HL-60/S4 (cell line): ENCODE measurements around the gene TMEM92.
"Not testable (repeated sequence)": the region's sequence is repeated elsewhere in the genome, so short reads cannot be mapped to it uniquely, and the experiment has no call there.

ENCODE experiments used
- in situ Hi-C: fragments of 300-500 bp; cut with MboI; formaldehyde crosslinking; loops from 2 replicates; pipeline ENCODE4 v1.14.3; 2022; ENCODE audit warnings: low sequenced_read_pairs

The TMEM92 gene

DNA sequence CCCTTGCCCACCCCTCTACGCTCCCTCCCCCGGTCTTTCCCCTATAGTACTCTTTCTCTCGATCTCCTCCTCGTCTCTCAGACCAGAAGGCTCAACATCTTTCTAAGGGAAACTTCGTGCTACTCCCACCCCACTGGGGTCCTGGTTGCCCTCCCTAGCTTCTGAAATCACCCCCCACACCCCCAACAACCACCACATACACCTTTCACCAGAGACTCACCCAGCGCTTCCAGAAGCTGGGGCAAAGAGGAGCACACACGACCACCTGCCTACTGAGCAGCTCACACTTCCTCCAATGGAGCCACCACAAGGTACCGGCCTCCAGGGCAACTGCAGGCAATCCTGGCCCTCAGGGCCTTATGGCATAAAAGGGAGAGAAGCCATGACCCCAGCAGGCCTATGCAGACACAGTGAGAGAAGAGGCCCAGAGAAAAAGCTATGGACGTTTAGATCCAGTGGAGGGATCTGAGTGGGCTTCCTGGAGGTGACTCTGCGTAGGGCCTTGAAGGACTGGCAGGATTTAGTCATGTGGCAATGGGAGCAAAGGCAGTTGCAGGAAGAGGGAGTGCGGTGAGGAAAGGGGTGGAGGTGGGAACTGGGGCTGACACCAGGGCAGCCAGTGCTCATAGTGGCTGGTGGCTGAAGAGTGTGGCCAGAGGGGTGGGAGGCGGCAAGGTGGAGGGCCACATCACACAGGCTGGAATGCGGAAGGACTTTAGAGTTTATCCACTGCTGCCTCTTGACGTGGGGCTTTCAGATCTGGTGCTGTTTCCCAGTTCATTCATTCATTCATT, 12.1 kb upstream of the TMEM92 start:
- in situ Hi-C loops: no loop called here

DNA sequence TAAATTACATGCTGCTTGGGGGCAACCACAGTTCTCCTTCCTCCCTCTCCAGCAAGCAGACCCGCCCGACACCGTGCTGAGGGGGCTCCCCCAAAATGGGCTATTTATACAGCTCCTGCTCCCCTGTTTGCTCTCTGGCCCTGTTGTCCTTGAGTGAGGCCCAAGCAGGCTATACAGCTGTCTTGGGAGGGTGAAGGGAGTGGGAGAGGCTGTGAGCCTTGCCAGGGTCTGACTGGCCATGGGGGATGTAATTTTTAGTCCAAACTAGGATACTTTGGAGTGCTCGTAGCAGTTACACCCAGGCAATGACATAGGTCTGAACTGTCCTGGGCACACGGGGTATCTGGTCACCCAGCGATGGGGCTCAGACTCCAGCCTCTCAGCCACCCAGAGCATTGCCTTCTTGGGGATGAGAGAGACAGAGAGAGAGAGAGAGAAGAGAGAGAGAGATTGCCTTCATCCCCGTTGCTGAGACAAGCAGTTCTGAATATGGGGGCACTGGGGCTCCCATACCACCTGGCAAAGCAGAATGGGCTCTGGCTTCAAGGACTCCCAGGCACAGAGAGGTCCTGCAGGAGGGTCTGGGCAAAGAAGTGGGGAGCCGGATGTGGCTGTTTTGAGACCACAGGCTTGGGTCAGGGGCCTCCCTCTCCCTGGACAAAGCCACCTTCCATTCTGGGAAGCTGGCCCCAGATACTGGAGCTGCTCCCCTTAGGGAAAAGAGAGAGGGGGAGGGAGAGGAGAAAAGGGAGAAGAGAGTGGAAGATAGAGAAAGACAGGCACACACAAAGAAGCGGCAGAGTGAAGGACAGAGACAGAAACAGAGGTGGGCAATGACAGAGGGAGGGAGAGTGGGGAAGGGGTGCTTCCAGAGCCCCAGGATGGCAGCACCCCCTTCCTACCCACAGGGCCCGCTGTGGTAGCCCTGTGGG, 10.7 kb upstream of the TMEM92 start:
- in situ Hi-C loops: no loop called here

DNA sequence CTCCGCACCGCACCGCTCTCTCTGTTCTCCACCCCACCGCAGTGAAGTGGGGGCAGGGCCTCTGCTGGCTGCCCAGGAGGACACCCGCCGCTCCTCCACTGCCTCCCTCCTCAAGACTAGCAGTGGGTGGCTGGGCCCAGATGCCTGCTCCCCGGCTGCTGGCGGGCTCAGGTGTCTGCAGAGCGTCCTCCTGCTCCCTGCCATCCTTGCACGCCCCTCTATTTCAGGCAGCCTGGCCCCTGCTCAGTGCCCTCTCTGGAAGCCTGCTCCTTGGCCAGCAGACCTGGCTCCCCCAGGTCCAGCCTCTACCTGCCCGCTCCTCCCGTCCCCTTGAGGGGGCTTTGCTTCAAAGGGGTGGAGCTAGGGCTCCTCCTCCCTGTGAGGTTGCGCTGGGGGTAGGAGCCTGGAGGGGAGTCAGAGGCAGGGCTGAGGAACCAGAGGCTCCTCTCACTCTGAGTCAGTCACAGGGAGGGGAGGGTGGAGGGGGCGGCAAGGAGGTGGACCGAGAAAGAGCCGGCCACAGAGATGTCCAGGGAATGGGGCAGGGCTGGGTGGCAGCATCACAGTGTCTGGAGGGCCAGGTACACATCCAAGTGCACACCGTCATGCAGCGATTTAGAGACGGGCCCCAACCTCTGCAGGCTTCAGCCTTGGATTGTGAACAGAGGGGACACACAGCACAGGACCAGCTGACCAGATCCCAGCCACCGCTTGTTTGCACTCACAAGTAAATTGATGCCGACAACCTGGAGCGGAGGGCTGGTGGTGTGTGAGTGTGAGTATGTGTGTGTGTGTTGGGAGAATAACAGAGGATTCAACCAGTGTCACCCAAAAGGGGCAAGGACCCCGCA, 9.8 kb upstream of the TMEM92 start:
- in situ Hi-C loops: no loop called here

DNA sequence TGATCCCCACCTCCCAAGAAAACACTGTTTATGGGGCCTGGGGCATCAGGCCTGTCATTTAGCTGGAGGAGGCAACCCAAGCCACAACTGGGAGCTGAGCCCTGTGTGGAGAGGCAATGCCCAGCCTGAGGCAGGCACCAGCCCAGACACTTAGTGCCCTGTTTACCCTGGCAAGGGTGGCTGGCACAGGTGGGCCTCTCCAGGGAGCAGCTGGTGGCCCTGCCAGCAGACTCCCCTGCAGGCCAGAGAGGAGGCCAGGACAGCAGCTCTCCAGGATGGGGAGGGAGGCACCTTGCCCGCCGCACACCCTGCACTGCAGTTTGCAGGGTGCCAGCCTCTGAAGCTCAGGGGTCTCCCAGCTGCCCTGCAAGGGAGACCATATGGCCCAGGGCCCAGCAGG, 9.1 kb upstream of the TMEM92 start:
- in situ Hi-C loops: no loop called here

DNA sequence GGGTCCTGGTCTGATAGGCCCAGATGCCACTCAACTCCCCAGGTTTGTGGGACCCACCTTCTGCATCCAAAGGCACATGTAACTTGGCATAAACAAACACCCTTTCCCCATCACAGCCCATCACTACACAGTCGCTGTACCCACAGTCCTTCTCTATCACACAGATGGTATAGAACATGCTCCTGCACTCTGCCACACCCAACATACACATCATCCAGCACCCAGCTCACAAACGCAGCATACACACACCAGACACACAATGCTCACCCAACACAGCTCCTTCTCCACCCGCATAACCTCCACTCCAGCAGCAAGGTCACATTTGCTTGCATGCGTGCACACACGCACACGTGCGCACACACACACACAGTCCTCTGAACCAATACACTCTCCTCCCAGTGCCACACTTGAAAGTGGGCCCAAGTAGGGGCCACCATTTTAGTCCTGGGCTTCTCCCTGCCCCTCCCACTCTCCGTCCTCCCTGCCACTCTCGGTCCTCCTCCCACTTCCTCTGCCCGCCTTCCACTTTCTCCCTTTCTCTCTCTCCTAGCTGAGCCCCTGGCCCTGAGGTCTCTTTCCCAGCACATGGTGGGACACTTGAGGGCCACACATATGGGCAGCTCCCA, 8.5 kb upstream of the TMEM92 start:
- in situ Hi-C loops: no loop called here

DNA sequence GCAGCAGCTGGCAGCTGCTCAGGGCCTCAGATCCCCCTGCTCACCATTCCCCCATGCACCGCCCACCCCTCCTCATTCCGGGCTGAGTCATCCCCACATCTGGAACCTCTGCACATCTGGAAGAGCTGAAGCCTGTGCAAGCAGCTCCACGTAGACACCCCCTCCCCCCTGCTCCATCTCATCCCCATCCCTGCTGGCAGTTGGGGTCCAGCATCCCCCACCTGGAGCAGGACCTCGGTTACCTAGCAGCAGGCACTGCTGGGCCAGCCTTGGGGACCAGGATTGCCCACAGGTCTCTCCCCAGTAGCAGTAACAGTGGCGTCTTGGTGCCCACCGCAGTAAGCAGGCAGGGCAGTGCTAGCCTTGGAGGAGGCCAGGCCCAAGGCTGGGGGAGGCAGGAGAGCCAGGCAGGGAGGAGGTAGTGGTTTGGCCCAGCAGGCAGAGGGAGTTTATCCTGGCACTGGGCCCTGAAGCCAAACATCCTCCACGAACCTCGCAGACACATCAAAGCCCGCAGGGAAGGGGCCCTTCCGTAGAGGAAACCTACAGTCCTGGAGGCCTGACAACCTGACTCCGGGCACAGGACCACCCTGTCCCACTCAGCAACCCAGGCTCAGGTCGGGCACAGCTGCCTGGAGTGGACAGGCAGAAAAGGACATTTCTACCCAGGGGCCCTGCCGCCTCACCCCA, 7.7 kb upstream of the TMEM92 start:
- in situ Hi-C loops: no loop called here

DNA sequence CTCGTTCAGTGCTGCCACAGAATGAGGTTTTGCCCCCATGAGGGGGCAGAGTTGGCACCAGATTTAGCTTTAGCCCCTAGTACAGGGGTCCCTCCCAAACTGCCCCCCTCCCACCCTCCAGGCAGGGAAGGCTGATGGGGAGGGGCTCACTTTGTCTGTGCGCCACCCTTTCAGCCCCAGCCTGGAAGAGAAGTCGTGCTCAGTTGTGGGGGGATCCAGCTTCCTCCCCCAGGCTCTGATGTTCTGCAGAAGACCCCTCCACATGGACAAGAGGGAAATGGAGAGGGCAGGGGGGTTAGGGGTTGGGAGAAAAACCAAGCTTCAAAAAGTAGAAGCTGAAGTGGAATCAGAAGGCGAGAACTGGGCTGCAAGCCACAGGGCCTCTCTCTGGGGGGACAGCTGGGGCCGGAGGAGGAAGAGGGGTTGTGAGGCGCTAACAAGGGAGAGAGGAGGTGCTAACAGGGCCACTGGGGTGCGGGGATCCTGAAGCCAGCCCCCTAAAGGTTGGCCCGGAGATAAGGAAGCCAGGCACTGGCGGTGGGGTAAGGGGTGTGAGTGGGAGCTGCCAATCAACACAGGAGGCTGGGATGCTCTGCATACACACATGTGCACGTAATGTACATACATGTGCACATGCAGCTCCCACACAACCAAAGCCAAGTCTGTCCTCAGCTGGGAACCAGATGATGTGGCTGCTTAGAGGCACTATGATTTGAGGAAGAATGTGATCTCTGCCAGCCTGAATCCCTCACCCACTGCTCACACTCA, 7.0 kb upstream of the TMEM92 start:
- in situ Hi-C loops: no loop called here

DNA sequence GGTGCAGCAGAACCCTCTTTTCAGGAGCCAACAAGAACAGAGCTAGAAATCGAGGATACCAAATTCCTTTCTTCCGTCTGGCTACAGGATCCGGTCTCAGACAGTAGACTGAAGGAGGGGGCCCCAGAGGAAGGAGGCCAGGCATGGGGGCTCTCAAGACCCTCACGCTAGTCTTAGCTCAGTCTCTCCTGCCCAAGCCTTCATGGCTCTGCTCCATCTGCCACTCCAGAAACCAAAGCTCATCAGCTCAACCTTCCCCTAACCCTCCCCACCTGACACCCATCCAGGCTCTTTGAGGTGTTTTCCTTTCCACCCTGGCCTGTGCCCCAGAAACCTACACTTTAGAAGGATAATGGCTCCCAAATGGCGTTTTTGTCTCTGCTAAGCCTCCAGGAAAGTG, 6.2 kb upstream of the TMEM92 start:
- in situ Hi-C loops: no loop called here

DNA sequence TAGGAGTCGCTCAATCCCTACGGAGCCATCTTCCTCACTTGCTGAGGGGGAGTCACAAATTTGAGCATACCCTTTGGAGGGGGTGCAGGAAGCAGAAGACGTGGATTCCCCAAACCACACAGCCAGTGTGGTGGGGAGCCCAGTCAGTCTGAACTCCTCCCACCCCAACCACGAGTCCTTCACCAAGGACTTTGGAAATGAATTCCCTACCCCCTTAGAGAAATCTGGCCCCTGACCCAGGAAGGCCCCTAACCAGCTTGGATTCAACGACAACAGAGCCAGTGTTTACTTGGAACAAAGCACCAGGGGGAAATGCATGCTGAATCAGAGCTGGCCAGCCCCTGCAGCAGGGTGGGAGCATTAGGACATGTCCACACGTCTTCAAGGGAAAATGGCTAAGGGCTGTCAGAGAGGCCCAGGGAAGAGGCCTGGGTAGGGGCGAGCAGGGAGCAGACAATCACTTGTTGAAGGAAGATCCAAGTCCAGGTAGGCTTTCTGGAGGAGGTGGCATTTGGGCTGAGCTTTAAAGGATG, 5.5 kb upstream of the TMEM92 start:
- in situ Hi-C loops: no loop called here

DNA sequence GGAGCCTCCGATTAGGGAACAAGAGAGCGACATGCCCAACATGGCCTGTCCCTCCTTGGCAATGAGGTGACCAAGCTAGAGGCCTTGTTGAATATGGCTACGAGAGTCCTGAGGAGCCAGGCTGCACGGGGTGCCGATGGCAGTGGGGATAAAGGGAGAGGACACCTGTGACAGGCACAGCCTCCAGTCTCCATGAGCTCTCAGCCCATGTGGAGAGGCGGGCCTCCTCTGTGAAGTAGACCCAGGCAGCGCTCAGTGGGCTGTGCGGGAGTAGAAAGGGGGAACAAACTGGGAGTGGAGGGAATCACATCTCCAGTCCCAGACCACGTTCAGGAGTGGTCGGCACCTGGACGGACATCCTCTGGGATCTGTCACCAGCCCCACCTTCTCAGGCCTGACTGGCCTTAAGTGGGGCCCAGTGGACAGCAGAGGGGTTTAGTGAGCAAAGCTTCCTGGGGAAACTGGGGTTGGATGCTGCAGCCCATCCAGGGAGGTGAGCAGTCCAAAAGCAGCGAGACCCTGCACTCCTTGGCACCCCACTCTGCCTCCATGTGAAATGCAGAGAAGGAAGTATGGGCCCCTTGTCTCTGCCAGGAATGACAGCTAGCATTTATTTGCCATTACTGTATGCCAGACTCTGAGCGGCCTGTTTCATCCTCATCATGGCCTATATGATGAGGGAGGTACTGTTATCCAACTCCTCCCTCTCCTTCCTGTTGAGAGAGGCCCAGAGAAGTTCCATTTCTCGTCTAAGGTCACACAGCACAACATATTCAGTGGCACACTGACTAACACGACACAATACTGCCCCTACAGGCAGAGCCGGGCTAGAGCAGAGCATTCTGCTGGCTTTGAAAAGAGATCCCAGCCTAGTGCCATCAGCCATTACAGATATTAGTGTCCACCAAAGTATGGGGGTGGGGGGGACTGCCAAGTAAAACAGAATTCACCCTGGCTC, 4.5 kb upstream of the TMEM92 start:
- in situ Hi-C loops: no loop called here

DNA sequence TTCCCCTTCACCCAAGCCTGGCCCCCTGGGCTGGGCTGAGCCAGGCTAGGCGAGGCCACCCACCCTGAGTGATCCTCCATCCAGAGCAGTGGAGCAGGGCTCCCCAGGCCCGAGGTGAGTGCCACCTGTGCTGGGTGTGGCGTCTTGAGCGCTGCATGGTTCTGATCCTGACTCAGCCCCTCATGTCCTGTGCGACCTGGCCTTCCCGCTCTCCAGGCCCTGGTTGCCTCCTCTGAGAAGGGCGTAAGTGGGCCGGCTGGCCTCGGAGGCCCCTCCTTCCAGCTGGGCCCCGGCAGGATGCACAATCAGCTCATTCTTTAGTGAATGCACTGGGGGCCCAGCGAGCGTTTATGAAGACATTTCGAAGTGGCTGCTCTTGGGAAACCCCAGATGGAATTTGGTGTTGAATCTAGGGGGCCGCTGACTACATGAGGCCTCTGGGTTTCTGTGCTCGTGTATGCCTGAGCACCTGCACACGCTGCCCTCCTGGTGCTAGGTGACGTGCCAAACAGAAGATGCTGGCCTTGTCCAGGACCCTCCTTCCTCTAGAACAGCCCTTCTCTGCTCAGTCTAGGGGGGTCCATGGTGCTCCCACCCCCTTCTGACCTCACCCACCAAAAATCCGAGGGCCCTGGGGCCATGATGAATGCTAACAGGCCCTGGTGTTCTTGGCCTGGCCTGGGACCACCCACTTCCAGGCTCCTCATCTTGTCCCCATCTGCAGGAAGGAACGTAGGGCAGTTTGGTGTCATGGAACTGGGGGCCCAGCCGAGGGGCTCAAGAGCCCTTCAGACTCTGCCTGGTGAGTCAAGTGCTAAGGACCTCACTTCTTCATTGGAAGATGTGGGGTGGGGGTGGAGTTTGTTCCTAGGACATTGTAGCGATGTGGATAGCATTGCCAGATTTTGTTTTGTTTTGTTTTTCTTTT, 3.6 kb upstream of the TMEM92 start:
- in situ Hi-C loops: no loop called here

DNA sequence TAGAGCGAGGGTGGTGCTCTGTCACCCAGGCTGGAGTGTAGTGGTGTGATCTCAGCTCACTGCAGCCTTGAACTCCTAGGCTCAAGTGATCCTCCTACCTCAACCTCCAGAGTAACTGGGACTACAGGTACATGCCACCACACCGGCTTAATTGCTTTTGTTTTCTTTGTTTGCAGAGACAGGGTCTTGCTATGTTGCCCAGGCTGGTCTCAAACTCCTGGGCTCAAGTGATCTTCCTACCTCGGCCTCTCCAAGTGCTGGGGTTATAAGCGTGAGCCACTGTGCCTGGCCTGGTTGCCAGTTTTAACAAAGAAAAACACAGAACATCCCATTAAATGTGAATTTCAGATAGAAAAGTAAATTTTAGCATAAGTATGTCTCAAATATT, 2.9 kb upstream of the TMEM92 start:
- in situ Hi-C loops: not testable (repeated sequence)

DNA sequence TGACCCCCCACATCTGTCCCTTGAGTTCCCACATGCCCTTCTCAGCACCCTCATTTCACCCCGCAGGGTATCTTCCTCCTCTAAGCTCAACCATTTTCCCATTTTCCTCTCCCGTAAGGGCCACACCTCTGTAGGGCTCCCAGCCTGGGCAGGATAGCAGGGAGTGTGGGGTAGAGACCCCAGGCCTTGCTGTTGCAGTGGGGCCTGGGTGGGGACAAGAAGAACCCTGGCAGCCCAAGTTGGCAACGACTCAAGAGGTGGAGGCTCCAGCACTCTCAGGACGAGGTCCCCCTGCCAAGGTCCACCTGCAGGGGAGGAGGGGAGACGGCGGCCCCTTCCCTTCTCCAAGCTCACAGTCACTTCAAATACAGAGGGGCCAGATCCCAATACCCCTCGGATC, 2.0 kb upstream of the TMEM92 start:
- in situ Hi-C loops: no loop called here

DNA sequence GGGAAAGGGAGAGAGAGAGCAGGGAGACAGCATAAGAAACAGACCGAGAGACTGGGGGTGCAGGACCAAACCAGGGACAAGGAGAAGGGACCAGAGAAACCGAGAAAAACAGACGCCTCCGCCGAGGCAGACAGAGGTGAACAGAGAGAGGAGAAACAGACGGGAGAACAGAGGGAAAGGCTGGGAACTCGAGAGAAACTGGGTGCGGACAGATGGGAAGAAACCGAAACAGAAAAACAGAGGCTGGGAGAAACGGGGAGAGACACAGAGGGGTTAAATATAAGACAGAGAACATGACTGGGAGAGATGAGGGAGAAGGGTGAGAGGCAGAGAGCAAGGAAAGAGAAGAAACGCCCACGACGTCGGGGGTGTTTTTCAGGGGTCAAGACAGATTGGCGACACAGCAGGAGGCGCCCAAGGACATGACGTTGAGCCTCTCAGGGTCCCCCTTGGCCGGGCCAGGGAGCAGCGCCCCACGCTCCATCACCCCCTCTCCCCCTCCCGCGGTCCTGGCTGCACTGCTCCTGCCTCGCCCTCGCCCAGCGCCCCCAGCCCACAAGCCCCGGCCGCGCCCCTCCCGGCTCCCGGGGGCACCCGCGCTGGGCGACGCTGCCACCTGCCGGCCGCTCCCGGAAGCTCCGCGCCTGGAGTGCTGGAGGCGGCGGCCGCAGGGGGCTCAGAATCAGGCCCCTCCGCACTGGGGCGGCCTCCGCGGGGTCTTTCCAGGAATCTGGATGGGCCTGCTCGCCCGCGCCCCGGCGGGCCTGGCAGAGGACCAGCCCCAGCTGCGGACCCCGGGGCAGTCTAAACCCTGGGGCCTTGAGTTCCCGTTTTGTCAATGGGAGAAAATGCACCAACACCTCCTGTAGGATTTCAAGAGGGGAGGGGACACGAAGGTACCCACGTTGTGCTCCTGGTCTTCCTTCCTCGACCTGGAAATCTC, 1.3 kb upstream of the TMEM92 start:
- in situ Hi-C loops: no loop called here

DNA sequence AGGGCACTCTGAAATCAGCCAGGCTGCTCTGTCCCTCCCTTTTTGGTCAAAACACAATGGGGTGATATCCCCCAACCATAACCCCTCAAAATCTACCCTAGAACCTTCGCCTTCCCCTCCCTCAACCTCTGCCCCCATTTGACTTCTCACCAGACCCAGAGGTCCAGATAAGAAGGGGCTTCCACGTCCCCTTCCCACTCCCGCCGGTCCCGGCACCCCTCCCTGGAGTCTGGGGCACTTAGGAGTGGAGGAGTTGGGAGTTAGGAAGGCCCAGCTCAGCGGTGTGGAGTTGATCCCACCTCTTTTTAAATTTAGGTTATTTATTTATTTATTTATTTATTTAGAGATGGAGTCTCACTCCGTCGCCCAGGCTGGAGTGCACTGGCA, 619 bp upstream of the TMEM92 start:
- in situ Hi-C loops: no loop called here

DNA sequence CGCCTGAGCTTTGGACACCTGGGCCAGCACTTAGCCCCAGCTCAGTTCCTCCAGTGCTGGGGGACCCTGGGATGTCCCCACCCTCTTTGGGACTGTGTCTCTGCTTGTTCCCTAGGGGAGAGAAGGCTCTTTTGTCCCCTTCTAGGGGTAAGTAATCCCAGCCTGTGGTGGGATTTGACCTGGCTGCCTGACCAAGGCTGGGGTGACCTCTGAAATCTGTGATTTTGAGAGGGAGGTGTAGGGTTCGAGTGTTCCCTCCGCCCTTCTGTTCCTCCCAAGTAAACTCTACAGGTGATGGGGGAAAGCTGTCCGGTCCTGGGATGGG, 593 bp downstream of the TMEM92 start:
- in situ Hi-C loops: loop anchor here (25.0 kb wide), 1 partner anchor 88 kb away; no protein-coding TSS in a partner anchor
